Smooth muscle cell of the brain vasculature (primary cell): ENCODE results near the gene RHAG.
"Not testable (repeated sequence)": the region's sequence is repeated elsewhere in the genome, so short reads cannot be mapped to it uniquely, and the experiment has no call there.

Experiments used
- DNase-seq: peaks from one replicate; pipeline ENCODE4 v3.0.0-alpha.2; 2012; ENCODE audit warnings: low read depth, low spot score

Gene RHAG

GRCh38 chr6:49636713-49637349 is at the start of gene RHAG:
Gene RHAG (minus strand): TSS chr6:49636839. CDS start chr6:49636812, 27 bp downstream.
- no peak for DNase-seq

- DNase-seq: no peak
These were observed 40.1 kb upstream of the RHAG start for GRCh38 chr6:49676671-49677281.

DNA sequence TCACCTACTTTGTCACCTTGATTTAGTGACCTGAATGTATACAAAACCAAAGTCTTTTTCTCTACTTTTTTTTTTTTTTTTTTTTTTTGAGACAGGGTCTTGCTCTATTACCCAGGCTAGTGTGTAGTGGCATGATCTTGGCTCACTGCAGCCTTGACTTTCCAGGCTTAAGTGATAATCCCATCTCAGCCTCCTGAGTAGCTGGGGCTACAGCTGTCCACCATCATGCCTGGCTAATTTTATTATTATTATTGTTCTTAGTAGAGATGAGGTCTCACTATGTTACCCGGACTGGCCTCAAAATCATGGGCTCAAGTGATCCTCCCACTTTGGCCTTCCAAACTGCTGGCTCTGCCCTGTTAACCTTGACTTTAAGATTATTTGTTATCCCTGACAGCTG is 39.2 kb upstream of the RHAG start:
- DNase-seq: no peak

DNA sequence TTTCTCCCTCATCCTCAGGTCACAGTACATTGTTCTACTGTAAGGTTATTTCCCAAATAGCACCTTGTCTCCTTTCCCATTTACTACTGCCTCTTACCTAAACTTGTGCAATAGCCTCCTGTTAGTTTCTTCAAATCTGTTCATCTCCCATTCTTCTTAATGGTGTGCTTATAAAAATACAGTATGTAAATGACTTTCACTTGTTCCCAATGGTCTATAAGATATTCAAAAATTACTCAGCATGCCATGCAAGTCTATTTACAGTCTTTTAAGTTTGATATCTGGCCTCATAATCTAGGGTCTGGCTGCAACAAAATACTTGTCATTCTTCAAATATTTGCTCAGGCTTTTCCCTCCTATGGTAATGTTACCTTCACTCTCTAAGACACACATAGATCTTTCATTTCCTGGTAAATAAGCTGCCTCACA is 31.5 kb upstream of the RHAG start:
- no peak for DNase-seq

GRCh38 chr6:49666930-49667757 is 30.5 kb upstream of the RHAG start:
- DNase-seq: no peak

DNA sequence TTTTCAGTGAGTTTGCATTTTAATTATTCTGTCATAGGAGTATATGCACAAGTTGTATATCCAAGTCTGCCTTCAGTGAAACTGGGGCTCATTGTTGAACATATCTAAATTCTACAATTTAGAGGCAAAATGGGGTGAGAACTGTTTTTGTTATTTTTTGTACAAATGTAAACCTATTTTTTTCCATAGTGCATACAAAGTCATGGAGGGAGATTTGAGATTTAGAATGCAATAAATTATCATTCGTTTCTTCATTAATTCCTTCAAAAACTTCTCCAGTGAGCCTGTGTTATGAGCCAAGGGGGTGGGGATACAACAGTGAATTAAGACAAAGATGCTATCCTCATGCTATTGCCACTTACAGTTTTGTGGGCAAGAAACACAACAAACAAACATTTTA is 29.8 kb upstream of the RHAG start:
- DNase-seq: no peak

DNA sequence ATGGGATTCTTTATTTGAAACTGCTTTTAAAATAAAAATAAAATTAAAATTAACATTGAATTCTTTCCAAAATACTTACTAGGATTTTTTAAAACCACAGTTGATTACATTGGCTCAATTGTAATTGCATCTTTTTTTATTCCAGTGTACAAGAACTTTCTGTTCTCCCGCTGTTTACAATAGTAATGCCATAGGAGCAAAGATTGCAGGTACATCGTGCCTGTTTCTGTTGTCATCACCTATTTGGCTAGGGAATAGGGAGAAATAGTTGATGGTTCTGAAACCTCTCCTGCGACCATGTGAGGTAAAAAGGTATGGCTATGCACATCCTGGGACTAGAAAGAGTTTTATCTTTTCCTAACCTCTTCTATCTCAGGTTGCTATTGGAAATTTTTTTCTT is 28.2 kb upstream of the RHAG start:
- DNase-seq: no peak

DNA sequence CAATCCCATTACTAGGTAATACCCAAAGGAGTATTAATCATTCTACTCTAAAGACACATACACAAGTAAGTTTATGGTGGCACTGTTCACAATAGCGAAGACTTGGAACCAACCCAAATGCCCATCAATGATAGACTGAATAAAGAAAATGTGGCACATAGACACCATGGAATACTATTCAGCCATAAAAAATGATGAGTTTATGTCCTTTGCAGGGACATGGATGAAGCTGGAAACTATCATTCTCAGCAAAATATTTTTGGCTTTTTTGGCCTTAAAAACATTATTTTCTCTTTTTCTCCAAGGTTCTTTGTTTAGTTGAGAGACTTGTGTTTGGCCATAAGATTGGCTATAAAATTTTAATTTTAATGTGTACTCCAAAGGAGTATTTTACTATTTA is 27.4 kb upstream of the RHAG start:
- not testable (repeated sequence) for DNase-seq

DNA sequence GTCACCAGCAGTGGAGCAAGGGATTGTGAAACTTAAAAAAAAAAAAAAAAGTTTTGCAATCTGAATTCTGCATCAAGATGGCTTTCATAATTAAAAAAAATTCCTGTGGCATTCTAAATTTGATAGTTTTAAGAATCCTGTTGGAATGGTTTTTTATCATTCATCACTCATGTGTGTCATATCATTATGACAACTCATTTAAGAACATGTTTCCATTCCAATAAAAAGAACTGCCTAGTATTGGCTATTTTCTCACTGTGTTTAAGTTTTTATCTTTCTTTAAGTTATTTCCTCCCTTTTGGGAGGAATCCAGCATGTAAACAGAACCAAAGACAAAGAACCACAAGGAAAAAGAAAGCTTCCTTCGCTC is 26.2 kb upstream of the RHAG start:
- no peak for DNase-seq

GRCh38 chr6:49662231-49662891 is 25.7 kb upstream of the RHAG start:
- DNase-seq: no peak

DNA sequence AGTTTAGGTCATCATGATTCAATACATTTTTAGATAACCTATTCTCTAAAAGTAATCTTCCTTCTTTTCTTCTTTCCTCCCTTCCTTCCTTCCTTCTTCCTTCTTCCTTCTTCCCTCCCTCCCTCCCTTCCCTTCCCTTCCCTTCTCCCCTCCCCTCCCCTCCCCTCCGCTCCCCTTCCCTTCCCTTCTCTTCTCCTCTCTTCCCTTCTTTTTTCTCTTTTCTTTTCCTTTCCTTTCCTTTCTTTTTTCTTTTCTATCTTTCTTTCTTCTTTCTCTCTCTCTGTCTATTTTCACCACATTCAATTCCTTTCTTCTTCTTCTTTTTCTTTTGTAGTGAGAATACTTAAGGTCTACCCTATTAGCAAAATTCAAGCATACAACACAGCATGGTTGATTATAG is 17.3 kb upstream of the RHAG start:
- no peak for DNase-seq

- DNase-seq: no peak
These were observed 16.8 kb upstream of the RHAG start for GRCh38 chr6:49653438-49653837.

- DNase-seq: no peak
These were observed 14.6 kb upstream of the RHAG start for GRCh38 chr6:49651239-49651638.

DNA sequence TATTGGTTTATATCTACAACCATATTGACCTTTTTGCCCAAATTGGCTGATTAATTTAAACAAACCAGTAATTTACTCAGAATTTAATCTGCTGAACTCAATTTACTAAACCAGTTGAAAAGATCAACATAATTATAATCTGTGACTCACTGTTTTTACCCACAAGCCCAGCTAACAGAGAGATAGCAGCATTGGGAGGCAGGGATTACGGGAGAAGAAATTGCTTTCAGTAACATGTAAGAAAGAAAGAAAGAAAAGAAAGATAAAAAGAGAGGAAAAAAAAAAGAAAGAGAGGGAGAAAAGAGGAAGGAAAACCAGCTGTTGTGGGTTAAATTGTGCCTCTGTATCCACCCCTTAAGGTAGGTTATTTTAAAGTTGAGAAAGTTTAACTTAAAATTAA is 13.3 kb upstream of the RHAG start:
- no peak for DNase-seq

DNA sequence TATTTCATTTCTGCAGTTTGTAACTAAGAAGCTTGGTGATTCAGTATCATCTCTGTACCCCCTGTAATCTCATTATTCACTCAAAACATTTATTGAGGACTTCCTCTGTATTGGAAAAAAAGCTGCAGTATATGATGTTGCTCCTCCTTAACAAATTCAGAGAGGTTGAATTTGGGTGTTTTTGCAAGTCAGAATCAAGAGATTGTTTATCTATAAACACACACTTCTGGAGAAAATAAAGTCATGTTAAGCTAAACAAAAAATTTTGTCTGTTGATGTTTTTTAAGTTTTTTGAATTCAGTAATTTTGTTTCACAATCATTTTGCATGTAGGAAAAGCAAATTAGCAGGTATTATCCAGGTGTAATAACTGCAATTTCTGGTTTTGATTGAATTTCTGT is 11.4 kb upstream of the RHAG start:
- DNase-seq: no peak

DNA sequence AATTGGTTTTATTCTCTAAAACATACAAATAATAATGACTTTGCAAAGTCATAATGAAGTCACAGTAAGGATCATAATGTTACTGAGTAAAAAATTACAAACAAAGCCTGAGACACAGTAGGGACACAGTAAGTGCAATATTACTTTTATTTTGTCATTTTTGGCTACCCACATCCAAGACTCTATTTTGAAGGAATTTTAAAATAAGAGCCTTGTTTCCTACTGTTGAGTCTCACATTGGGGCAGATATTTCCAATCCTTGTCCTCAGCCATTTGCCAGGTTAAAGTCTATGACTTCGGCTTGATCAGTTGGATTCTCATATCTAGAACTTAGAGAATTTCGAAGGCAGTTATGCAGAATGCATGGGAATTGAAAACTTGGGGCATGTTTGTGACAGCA is 10.8 kb upstream of the RHAG start:
- no peak for DNase-seq

DNA sequence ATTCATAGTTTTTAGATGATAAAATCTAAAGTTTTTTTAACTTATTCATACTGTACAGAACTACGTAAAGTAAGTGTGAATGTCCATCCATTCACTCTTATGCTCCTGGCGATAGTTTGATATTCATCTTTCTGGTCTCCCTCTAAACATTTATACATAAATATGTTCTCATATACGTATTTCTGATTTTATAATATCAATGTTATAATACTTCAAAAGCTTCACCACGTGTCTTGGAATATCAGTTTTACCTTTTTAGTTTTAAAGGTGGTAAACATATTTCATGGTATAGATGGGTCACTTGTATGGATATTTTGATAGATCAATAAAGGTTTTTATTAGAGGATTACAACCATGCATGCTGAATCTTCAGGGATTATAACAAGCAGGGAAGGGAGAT is 10.3 kb upstream of the RHAG start:
- no peak for DNase-seq

DNA sequence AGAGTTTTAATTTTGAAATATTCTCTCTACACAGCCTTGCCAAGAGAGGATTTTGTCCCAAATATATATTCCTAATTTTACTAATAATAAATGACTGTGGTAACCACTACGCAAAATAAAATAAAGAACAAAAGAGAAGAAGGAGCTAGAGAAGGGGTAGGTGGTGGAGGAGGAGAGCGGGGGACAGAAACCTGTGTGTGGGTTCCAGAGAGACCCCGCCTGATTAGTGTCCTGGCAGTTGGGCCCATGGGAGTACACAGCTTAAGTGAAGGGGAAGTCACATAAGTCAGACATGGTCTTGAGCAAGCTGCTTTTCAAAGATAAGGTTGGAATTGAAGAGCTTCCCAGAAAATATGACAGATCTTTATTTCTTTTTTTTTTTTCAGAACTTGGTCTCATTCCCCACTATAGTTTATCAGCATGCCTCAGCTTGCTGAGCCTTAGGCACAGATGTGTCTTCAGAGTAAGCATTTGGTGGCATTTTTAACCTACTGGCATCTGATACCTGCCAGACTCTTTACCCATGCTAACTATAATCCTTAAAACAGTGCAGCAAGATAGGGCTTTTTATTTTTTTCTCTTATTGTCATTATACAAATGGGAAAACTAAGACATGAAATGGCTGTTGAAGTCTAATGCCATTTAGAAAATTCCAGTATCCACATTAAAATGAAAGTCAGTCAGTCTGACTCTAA is 9.6 kb upstream of the RHAG start:
- no peak for DNase-seq

DNA sequence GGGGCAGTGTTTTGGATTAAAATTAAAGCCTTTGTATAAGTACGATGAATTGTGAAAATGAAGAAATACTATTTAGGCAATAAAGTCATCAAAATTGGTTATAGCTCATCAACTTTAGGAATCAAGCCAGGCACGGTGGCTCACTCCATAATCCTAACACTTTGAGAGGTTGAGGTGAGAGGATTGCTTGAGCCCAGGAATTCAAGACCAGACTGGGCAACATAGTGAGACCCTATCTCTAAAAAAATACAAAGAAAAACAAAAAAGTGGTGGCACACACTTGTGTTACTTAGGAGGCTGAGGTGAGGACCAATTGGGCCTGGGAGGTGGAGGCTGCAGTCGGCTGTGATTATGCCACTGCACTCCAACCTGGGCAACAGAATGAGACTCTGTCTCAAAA is 8.5 kb upstream of the RHAG start:
- no peak for DNase-seq

DNA sequence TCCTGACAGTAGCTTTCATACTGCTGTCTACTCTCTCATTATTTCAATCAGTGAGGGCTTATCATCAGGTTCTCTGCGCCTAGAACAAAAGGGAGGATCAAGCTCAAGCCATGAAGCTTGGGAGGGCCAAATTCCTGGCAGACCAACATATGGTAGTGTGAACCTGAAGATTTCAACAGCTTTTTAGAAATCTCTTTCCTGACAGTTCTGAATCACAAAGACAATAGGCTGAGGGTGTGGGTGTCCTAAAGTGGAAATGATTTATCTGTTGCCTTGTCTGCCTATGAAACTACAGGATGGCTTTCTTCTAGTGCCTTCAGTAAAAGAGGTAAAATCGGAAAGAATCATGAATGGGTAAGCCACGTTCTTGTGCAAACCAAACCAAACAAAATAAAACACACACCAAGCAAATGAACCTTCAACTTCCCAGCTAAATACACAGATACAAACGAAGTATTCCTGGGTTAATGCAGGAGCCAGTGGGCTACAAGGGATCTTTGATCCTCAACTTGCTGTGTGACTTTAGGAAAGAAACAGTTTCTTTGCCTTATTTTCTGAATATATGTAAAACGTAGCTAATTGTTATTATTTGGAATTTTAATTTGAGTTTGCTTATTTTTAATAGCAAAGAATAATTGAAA is 2.7 kb upstream of the RHAG start:
- no peak for DNase-seq

DNA sequence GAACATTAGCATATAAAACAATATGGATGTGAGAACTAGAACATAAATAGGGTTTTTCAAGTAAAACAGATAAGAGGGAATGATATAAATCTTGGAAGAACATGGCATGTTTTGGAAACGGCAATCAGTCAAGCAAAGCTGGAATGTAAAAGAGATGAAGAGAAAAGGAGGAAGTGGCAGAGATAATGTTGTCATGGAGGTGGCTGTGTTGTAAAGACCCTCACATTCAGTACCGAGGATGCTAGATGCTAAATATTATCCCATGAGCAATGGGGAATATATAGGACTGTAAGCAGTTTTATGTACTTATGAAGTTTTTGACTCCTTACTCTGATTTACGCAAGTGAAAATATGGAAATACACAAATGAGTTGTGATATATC is 702 bp upstream of the RHAG start:
- no peak for DNase-seq
